GM12892 (cell line): ENCODE results near the gene NR5A1.

Experiments
- POLR2A ChIP-seq: IDR thresholded peaks from 2 replicates; pipeline ENCODE4 v1.6.1; 2011; ENCODE audit warnings: low read depth, low read length, control low read depth
- POLR2AphosphoS5 ChIP-seq: IDR thresholded peaks from 2 replicates; pipeline ENCODE4 v1.6.1; 2011; ENCODE audit warnings: low read depth, low read length, control low read depth
- TAF1 ChIP-seq: IDR thresholded peaks from 2 replicates; pipeline ENCODE4 v1.6.1; 2011; ENCODE audit warnings: low read depth, mild to moderate bottlenecking, control low read depth, low read length, borderline replicate concordance

- TF ChIP-seq POLR2A (no peak), POLR2AphosphoS5 (no peak), TAF1 (no peak)
Measured at GRCh38 chr9:124440786-124441185, 66.4 kb downstream of the NR5A1 start.
